ENCODE results near the gene ZFYVE9.
"Not testable (repeated sequence)": the region's sequence is repeated elsewhere in the genome, so short reads cannot be mapped to it uniquely, and the experiment has no call there.

The ZFYVE9 gene

DNA sequence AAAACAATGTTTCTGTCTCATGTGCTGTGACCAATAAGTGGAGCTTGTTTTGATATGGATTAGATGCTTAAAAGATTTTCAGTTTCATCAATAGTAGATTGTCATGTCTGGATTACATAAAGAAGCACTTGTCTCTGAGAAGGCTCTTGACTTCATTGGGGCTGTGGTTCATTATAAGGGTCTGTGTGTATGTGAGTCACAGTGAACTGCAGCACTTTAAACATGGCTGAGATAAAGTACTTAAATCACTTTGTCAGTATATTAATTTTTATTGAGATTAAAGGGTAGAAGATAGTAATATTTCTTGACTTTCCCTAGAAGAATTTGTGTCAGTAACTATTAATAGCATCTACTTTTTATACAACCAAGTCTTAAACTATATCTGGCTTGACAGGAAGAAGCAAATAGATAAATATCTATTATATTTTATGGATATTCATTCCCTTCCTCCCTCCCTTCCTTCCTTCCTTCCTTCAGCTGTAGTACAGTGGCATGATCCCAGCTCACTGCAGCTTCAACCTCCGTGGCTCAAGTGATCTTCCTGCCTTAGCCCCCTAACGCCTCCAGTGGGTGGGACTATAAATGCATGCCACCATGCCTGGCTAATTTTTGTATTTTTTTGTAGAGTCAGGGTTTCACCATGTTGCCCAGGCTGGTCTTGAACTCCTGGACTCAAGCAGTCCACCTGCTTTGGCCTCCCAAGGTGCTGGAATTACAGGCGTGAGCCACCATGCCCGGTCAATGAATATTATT, 48.8 kb downstream of the ZFYVE9 start:
- no peak for DNase-seq (ENCODE audit: low read depth)

GRCh38 chr1:52191395-52191965, 49.6 kb downstream of the ZFYVE9 start:
- no peak for DNase-seq (ENCODE audit: low read depth)

- no peak for DNase-seq (ENCODE audit: low read depth)
Measured at GRCh38 chr1:52192024-52192423, 50.1 kb downstream of the ZFYVE9 start.

DNA sequence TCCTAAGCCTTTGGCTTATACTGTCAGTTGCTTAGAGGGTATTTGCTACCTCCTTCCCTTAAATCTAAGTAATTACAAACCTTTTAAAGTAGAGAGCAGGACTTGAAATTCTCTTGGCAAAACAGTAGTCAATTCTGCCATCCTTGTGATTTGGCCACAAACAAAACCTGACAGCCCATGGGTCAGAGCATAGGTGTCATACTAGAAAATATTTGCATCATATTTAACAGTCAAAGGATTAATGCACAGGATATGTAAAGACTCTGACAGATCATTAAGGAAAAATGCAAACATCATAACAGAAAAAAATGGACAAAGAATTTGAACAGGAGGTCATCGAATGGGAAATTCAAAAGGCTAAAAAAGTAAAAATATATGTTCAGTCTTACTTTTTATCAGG, 50.5 kb downstream of the ZFYVE9 start:
- no peak for DNase-seq (ENCODE audit: low read depth)

GRCh38 chr1:52193985-52194384, 52.1 kb downstream of the ZFYVE9 start:
- DNase-seq (ENCODE audit: low read depth), result no peak

DNA sequence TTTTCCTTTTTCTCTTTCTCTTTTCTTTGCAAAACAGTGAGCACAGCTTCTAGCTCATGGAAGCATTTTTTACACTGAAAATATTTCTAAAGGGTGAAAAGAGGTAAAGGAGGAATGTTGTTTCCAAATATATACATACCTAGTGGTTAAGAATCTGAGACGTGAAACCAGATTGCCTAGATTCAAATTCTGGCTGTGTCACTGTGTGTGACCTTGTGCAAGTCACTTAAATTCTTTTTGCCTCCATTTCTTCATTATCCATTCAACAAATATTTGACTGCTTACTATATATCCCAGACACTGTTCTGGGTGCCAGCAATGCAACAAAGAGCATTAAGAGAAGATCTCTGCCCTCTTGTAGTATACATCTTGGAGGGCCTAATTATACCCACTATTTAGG, 53.3 kb downstream of the ZFYVE9 start:
- no peak for DNase-seq (ENCODE audit: low read depth)

- DNase-seq (ENCODE audit: low read depth), result no peak
Measured at GRCh38 chr1:52203935-52204625, 62.2 kb downstream of the ZFYVE9 start.

- DNase-seq (ENCODE audit: low read depth), result no peak
Measured at GRCh38 chr1:52204696-52205095, 62.8 kb downstream of the ZFYVE9 start.

DNA sequence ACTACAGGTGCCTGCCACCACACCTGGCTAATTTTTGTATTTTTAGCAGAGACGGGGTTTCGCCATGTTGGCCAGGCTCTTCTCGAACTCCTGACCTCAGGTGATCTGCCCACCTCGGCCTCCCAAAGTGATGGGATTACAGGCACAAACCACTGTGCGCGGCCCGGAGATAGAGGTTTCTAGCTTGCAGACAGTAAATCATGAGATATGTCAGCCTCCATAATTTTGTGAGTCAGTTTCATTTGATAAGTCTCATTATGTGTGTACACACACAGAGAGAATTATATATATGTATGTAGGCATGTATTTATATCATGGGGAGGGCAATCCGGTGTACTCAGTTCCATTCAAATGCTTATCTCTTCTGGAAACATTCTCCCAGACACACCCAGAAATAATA, 64.8 kb downstream of the ZFYVE9 start:
- not testable (repeated sequence) for DNase-seq (ENCODE audit: low read depth)

DNA sequence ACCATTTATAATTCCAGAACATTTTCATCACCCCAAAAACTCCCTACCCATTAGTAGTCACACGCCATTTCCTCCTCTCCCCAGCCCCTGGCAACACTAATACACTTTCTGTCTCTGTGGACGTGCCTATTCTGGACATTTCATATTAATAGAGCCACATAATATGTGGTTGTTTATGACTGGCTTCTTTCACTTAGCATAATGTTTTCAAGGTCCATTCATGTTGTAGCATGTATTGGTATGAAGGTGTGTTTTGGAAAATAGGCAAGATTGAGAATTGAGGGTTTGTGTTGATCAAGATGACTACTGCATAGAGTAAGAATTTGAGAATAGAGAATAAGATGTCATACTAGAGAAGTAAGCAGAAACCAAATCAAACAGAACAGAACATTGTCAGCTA, 67.5 kb downstream of the ZFYVE9 start:
- DNase-seq (ENCODE audit: low read depth), result no peak

GRCh38 chr1:52210044-52210443, 68.2 kb downstream of the ZFYVE9 start:
- no peak for DNase-seq (ENCODE audit: low read depth)

- no peak for DNase-seq (ENCODE audit: low read depth)
Measured at GRCh38 chr1:52216907-52217458, 75.1 kb downstream of the ZFYVE9 start.

GRCh38 chr1:52225174-52225573, 83.3 kb downstream of the ZFYVE9 start:
- DNase-seq (ENCODE audit: low read depth), result no peak

- DNase-seq (ENCODE audit: low read depth), result no peak
Measured at GRCh38 chr1:52229494-52229893, 87.6 kb downstream of the ZFYVE9 start.

DNA sequence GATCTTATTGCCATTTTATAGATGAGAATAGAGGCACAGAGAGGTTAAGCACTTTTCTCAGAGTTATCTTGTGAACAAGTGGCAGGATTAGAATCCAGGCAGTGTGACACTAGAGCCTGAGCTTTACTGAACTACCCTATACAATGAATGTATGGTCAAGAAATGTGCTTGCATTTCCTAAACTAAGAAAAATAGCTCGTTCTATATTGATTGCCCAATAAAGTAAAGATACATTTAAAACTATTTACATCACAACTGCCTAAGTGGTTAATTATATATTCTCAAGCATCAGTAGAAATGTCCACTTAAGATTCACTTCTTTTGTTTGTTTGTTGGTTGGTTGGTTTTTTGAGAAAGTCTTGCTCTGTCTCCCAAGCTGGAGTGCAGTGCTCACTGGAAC, 91.6 kb downstream of the ZFYVE9 start:
- DNase-seq (ENCODE audit: low read depth), result no peak

GRCh38 chr1:52234014-52234413, 92.1 kb downstream of the ZFYVE9 start:
- DNase-seq (ENCODE audit: low read depth), result no peak

GRCh38 chr1:52234708-52235107, 92.8 kb downstream of the ZFYVE9 start:
- DNase-seq (ENCODE audit: low read depth), result no peak

- no peak for DNase-seq (ENCODE audit: low read depth)
Measured at GRCh38 chr1:52235646-52236045, 93.8 kb downstream of the ZFYVE9 start.

- peak; percentile 18 for DNase-seq (ENCODE audit: low read depth)
Measured at GRCh38 chr1:52237430-52237829, 95.5 kb downstream of the ZFYVE9 start.

GRCh38 chr1:52238474-52238873, 96.6 kb downstream of the ZFYVE9 start:
- peak; percentile 17 for DNase-seq (ENCODE audit: low read depth)

DNA sequence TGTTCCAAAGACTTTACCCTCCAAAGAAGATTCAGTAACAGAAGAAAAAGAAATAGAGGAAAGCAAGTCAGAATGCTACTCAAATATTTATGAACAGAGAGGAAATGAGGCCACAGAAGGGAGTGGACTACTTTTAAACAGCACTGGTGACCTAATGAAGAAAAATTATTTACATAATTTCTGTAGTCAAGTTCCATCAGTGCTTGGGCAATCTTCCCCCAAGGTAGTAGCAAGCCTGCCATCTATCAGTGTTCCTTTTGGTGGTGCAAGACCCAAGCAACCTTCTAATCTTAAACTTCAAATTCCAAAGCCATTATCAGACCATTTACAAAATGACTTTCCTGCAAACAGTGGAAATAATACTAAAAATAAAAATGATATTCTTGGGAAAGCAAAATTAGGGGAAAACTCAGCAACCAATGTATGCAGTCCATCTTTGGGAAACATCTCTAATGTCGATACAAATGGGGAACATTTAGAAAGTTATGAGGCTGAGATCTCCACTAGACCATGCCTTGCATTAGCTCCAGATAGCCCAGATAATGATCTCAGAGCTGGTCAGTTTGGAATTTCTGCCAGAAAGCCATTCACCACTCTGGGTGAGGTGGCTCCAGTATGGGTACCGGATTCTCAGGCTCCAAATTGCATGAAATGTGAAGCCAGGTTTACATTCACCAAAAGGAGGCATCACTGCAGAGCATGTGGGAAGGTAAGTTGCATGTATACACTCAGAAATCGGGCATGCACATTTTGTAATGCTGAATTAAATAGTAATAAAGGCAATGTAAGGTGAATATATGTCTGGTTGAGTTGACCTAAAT, 97.2 kb downstream of the ZFYVE9 start:
- no peak for DNase-seq (ENCODE audit: low read depth)

- DNase-seq (ENCODE audit: low read depth), result no peak
Measured at GRCh38 chr1:52239708-52240001, 97.8 kb downstream of the ZFYVE9 start.
